ENCODE results near the gene RBFOX2.

- no peak for TF ChIP-seq CTCF (IDR thresholded peaks at IDR 0.05)
- TF ChIP-seq POLR2A (IDR thresholded peaks at IDR 0.05) = no peak
Measured at GRCh38 chr22:35905894-35906293, 122.7 kb downstream of the RBFOX2 start.
